ENCODE results near the gene WDFY4.

DNA sequence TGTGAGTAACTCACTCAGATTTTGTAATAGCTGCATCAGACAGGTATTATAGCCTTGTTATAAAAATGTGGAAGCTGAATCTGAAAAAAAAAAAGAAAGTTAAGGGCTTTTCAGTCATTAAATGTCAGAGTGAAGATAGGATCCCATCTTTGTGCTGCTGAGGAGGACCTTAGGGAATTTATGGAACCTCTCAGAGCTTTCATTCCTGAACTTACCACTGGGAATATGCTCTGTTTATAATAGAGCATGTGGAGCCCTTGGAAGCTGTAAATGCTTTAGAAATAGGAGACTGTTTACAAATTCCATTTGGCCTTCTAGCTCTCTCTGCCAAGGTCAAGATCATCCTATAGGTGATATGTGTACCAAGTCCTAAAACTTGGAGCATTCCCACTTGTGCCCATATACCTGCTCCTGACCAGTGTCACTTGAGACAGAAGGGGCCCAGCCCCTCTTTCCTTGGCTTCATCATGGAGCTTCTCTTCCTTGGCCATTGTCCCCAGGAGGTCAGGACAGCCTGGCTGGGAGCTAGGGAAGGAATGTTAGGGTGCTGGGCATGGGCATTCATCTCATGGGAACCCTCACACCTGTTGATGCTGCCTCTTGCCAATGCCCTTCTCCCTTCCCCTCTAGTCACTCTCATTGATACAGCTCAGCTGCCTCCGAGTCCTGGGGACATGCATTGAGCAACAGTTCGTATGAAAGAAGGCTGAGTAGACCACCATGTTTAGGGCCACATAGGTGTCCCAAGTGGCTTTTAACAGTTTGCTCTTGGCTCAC is 149.7 kb downstream of the WDFY4 start:
- TF ChIP-seq, protein P1, sequence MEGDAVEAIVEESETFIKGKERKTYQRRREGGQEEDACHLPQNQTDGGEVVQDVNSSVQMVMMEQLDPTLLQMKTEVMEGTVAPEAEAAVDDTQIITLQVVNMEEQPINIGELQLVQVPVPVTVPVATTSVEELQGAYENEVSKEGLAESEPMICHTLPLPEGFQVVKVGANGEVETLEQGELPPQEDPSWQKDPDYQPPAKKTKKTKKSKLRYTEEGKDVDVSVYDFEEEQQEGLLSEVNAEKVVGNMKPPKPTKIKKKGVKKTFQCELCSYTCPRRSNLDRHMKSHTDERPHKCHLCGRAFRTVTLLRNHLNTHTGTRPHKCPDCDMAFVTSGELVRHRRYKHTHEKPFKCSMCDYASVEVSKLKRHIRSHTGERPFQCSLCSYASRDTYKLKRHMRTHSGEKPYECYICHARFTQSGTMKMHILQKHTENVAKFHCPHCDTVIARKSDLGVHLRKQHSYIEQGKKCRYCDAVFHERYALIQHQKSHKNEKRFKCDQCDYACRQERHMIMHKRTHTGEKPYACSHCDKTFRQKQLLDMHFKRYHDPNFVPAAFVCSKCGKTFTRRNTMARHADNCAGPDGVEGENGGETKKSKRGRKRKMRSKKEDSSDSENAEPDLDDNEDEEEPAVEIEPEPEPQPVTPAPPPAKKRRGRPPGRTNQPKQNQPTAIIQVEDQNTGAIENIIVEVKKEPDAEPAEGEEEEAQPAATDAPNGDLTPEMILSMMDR (conservative IDR thresholded peaks at IDR 0.05; ENCODE audit: low read length) = no peak
- TF ChIP-seq EZH2phosphoT487 (IDR thresholded peaks at IDR 0.05; ENCODE audit: borderline replicate concordance) = no peak
